H9 (cell line): ENCODE measurements around the gene KDM2B. TPM values are rescaled to one million over a fixed set of nuclear protein-coding genes. Genes with fewer than 3 reads are reported as not detected.

Experiments used
- DNase-seq: peaks from one replicate; pipeline ENCODE4 v3.0.0-alpha.2; 2017
- H2AFZ ChIP-seq: one replicate; pipeline ENCODE4 v1.6.1; 2013; ENCODE audit warnings: mild to moderate bottlenecking, low read length, control low read depth, moderate library complexity
- H2AK5ac ChIP-seq: 2 replicates; pipeline ENCODE4 v1.6.1; 2013; ENCODE audit warnings: low read length, control low read depth, mixed read lengths; ENCODE audit not compliant: insufficient read length
- H2BK120ac ChIP-seq: one replicate; pipeline ENCODE4 v1.6.1; 2013; ENCODE audit warnings: low read depth, mild to moderate bottlenecking, low read length, control low read depth, inconsistent platforms; ENCODE audit not compliant: poor library complexity, severe bottlenecking
- H2BK12ac ChIP-seq: 2 replicates; pipeline ENCODE4 v1.6.1; 2013; ENCODE audit warnings: low read length, control low read depth, mixed read lengths, low read depth; ENCODE audit not compliant: insufficient read length
- H2BK15ac ChIP-seq: 2 replicates; pipeline ENCODE4 v1.6.1; 2013; ENCODE audit warnings: low read depth, low read length, control low read depth
- H2BK20ac ChIP-seq: one replicate; pipeline ENCODE4 v1.6.1; 2013; ENCODE audit warnings: low read depth, mild to moderate bottlenecking, low read length, control low read depth, inconsistent platforms; ENCODE audit not compliant: poor library complexity, severe bottlenecking
- H2BK5ac ChIP-seq: 2 replicates; pipeline ENCODE4 v1.6.1; 2013; ENCODE audit warnings: low read length, control low read depth, mixed read lengths; ENCODE audit not compliant: insufficient read length
- H3K14ac ChIP-seq: 2 replicates; pipeline ENCODE4 v1.6.1; 2013; ENCODE audit warnings: low read length, control low read depth; ENCODE audit not compliant: insufficient read depth
- H3K18ac ChIP-seq: 2 replicates; pipeline ENCODE4 v1.6.1; 2013; ENCODE audit warnings: low read depth, mild to moderate bottlenecking, mixed read lengths, low read length, control low read depth; ENCODE audit not compliant: insufficient read length
- H3K23ac ChIP-seq: 2 replicates; pipeline ENCODE4 v1.6.1; 2013; ENCODE audit warnings: low read length, control low read depth, mixed read lengths, low read depth; ENCODE audit not compliant: insufficient read length
- H3K23me2 ChIP-seq: 2 replicates; pipeline ENCODE4 v1.6.1; 2013; ENCODE audit warnings: low read depth, mild to moderate bottlenecking, mixed read lengths, low read length, control low read depth; ENCODE audit not compliant: insufficient read length, poor library complexity, severe bottlenecking
- H3K27ac ChIP-seq: 2 replicates; pipeline ENCODE4 v1.5.1; 2013; ENCODE audit warnings: low read length, control low read depth, mixed read lengths, low read depth; ENCODE audit not compliant: insufficient read length
- H3K27me3 ChIP-seq: 2 replicates; pipeline ENCODE4 v1.6.1; 2013; ENCODE audit warnings: low read length, control low read depth, inconsistent platforms; ENCODE audit not compliant: insufficient read depth
- H3K4ac ChIP-seq: 2 replicates; pipeline ENCODE4 v1.6.1; 2013; ENCODE audit warnings: low read depth, mild to moderate bottlenecking, control low read depth, inconsistent platforms, low read length, moderate library complexity
- H3K4me1 ChIP-seq: 2 replicates; pipeline ENCODE4 v1.6.1; 2013; ENCODE audit warnings: low read length, control low read depth, inconsistent platforms; ENCODE audit not compliant: insufficient read depth
- H3K4me2 ChIP-seq: 2 replicates; pipeline ENCODE4 v1.6.1; 2013; ENCODE audit warnings: low read length, control low read depth, mixed read lengths; ENCODE audit not compliant: insufficient read length, insufficient read depth
- H3K56ac ChIP-seq: 2 replicates; pipeline ENCODE4 v1.6.1; 2013; ENCODE audit warnings: low read depth, mild to moderate bottlenecking, mixed read lengths, low read length, control low read depth; ENCODE audit not compliant: insufficient read length
- H3K79me1 ChIP-seq: 2 replicates; pipeline ENCODE4 v1.6.1; 2013; ENCODE audit warnings: low read depth, mild to moderate bottlenecking, moderate library complexity, low read length, control low read depth, inconsistent platforms; ENCODE audit not compliant: insufficient read depth, poor library complexity, severe bottlenecking
- H3K79me2 ChIP-seq: 2 replicates; pipeline ENCODE4 v1.6.1; 2013; ENCODE audit warnings: low read length, control low read depth, inconsistent platforms; ENCODE audit not compliant: insufficient read depth
- H3K9ac ChIP-seq: 2 replicates; pipeline ENCODE4 v1.6.1; 2013; ENCODE audit warnings: low read length, control low read depth, mixed read lengths; ENCODE audit not compliant: insufficient read length; ENCODE audit errors: extremely low read depth
- H3K9me3 ChIP-seq: one replicate; pipeline ENCODE4 v1.6.1; 2013; ENCODE audit warnings: low read depth, low read length, inconsistent platforms; ENCODE audit not compliant: control insufficient read depth
- H3T11ph ChIP-seq: one replicate; pipeline ENCODE4 v1.6.1; 2013; ENCODE audit warnings: mild to moderate bottlenecking, low read length, control low read depth, inconsistent platforms
- H4K20me1 ChIP-seq: one replicate; pipeline ENCODE4 v1.6.1; 2013; ENCODE audit not compliant: control insufficient read depth, insufficient read length, insufficient read depth
- H4K5ac ChIP-seq: 2 replicates; pipeline ENCODE4 v1.6.1; 2013; ENCODE audit warnings: low read depth, mild to moderate bottlenecking, mixed read lengths, low read length, control low read depth; ENCODE audit not compliant: insufficient read length
- H4K8ac ChIP-seq: replicated peaks from 2 replicates; pipeline ENCODE4 v1.6.1; 2013; ENCODE audit warnings: low read length, control low read depth, mixed read lengths, low read depth; ENCODE audit not compliant: insufficient read length
- H4K91ac ChIP-seq: 2 replicates; pipeline ENCODE4 v1.6.1; 2013; ENCODE audit warnings: low read depth, mild to moderate bottlenecking, moderate library complexity, mixed read lengths, low read length, control low read depth; ENCODE audit not compliant: insufficient read length
- H3K27ac Mint-ChIP-seq, 3 experiments: 2 replicates in 2 of 3; 3 replicates in 1 of 3; pipeline ENCODE4 v1.8.0; 2020 to 2021; ENCODE audit warnings: mixed read lengths in 3 of 3, mild to moderate bottlenecking in 1 of 3, moderate library complexity in 1 of 3
- H3K27me3 Mint-ChIP-seq: 2 replicates; pipeline ENCODE4 v1.8.0; 2021; ENCODE audit warnings: low read depth, mild to moderate bottlenecking, moderate library complexity, mixed read lengths
- H3K36me3 Mint-ChIP-seq, 3 experiments: 2 replicates in 2 of 3; 3 replicates in 1 of 3; pipeline ENCODE4 v1.8.0; 2020 to 2021; ENCODE audit warnings: low read depth in 3 of 3, mixed read lengths in 3 of 3; ENCODE audit not compliant: insufficient read depth in 1 of 3
- H3K4me1 Mint-ChIP-seq, 2 experiments: 2 replicates each; pipeline ENCODE4 v1.8.0; 2020; ENCODE audit warnings: mixed read lengths in 2 of 2
- H3K4me3 Mint-ChIP-seq, 2 experiments: 2 replicates in 1 of 2; 3 replicates in 1 of 2; pipeline ENCODE4 v1.8.0; 2020 to 2021; ENCODE audit warnings: mild to moderate bottlenecking in 2 of 2, mixed read lengths in 2 of 2, moderate library complexity in 1 of 2
- H3K9me3 Mint-ChIP-seq, 2 experiments: 2 replicates in 1 of 2; 3 replicates in 1 of 2; pipeline ENCODE4 v1.8.0; 2020; ENCODE audit warnings: mild to moderate bottlenecking in 2 of 2, mixed read lengths in 2 of 2, moderate library complexity in 1 of 2
- CTCF ChIP-seq: fragments of 200-600 bp; sonication (generic); conservative IDR thresholded peaks from 3 replicates; pipeline ENCODE4 v1.8.0; 2021; ENCODE audit warnings: antibody characterized with exemption, mild to moderate bottlenecking
- WGBS: extraction: QIAGEN DNeasy Blood & Tissue Kit; methylation state at CpG from one replicate; pipeline ENCODE4 v1.1.7; 2013; ENCODE audit warnings: missing lambda C conversion rate, low lambda C conversion rate, mixed read lengths; ENCODE audit not compliant: insufficient read length; ENCODE audit errors: extremely low coverage; 5-methylcytosine and 5-hydroxymethylcytosine counted together
- total RNA-seq: library from RNA; stranded (reverse); gene quantifications from 2 replicates; pipeline ENCODE4 v1.2.1, GENCODE V29; 2021

KDM2B gene
- total RNA-seq, 1 experiment from 2014 or later: 143 TPM

- H2BK5ac ChIP-seq: no peak overlapping the region
- Mint-ChIP-seq H3K4me3 (peak overlapping the region in 1 of 2 experiments; percentile 9; a peak in 1 of 5 replicates), H3K27ac (peak overlapping the region; percentile 5 to 86 (median 72); a peak in 3 of 7 replicates), H3K4me1 (peaks cover 14 to 29% of the 10 kb centered on the region in 2 experiments), H3K9me3 (no peaks in the 10 kb centered on the region), H3K36me3 (peaks cover 27 to 78% (median 51%) of the 10 kb centered on the region in 3 experiments; a peak in 6 of 7 replicates), H3K27me3 (peaks cover 1% of the 10 kb centered on the region; the same call in 1 of the 2 replicates)
- H3K23me2 ChIP-seq: no peaks in the 10 kb centered on the region
- H4K5ac ChIP-seq: no peak overlapping the region
- peaks cover 5% of the 10 kb centered on the region for H3K79me1 ChIP-seq
- no peak overlapping the region for H3K56ac ChIP-seq
- H2AFZ ChIP-seq: no peak overlapping the region
- H4K91ac ChIP-seq: no peak overlapping the region
- H3K27me3 ChIP-seq: no peaks in the 10 kb centered on the region
- DNase-seq: no peak
- no peak overlapping the region for H2BK15ac ChIP-seq
- H3K27ac ChIP-seq: no peak overlapping the region
- no peak overlapping the region for H2BK20ac ChIP-seq
- H3K9ac ChIP-seq: no peak overlapping the region
- H3K4me2 ChIP-seq: no peak overlapping the region
- peaks cover 2% of the 10 kb centered on the region; the same call in 1 of the 2 replicates for H3K4me1 ChIP-seq
- H3K14ac ChIP-seq: no peak overlapping the region
- no peak overlapping the region for H4K8ac ChIP-seq
- H3K18ac ChIP-seq: no peak overlapping the region
- H3T11ph ChIP-seq: no peak overlapping the region
- H4K20me1 ChIP-seq: peaks cover 3% of the 10 kb centered on the region
- no peak overlapping the region for H2BK12ac ChIP-seq
- no peaks in the 10 kb centered on the region; the same call in 1 of the 2 replicates for H3K79me2 ChIP-seq
- H2AK5ac ChIP-seq: no peak overlapping the region
- no peak overlapping the region for H3K4ac ChIP-seq
- no peak overlapping the region for H2BK120ac ChIP-seq
- WGBS: no CpG with 5 or more reads among the region's 16 CpGs
- TF ChIP-seq CTCF: no peak
- H3K23ac ChIP-seq: no peak overlapping the region
- no peaks in the 10 kb centered on the region for H3K9me3 ChIP-seq
These were observed 19.8 kb downstream of the KDM2B start for GRCh38 chr12:121561009-121561395.
